Germinal center (tissue), 1 donor: ENCODE results near the gene COQ7.

Experiments
- DNase-seq: peaks from one replicate; pipeline ENCODE4 v3.0.0; 2012; ENCODE audit warnings: mixed read lengths, low spot score

Gene COQ7

GRCh38 chr16:19086322-19087199, 19.1 kb downstream of the COQ7 start:
- peak; percentile 80 for DNase-seq

GRCh38 chr16:19088341-19088916, 21.0 kb downstream of the COQ7 start:
- DNase-seq = no peak

- no peak for DNase-seq
These were observed 22.1 kb downstream of the COQ7 start for GRCh38 chr16:19089410-19089955.

- DNase-seq = no peak
These were observed 23.5 kb downstream of the COQ7 start for GRCh38 chr16:19090916-19091315.

GRCh38 chr16:19092653-19093410, 25.4 kb downstream of the COQ7 start:
- no peak for DNase-seq

GRCh38 chr16:19093631-19094541, 26.5 kb downstream of the COQ7 start:
- no peak for DNase-seq

GRCh38 chr16:19094542-19095365, 27.3 kb downstream of the COQ7 start:
- no peak for DNase-seq

GRCh38 chr16:19095654-19096053, 28.2 kb downstream of the COQ7 start:
- DNase-seq = no peak

- no peak for DNase-seq
These were observed 30.8 kb downstream of the COQ7 start for GRCh38 chr16:19098173-19098572.

- no peak for DNase-seq
These were observed 34.9 kb downstream of the COQ7 start for GRCh38 chr16:19102187-19102872.

GRCh38 chr16:19104607-19105006, 37.2 kb downstream of the COQ7 start:
- DNase-seq = no peak

GRCh38 chr16:19105131-19105530, 37.7 kb downstream of the COQ7 start:
- DNase-seq = no peak

GRCh38 chr16:19105891-19106624, 38.6 kb downstream of the COQ7 start:
- no peak for DNase-seq

GRCh38 chr16:19106625-19107020, 39.2 kb downstream of the COQ7 start:
- no peak for DNase-seq

- no peak for DNase-seq
These were observed 41.2 kb downstream of the COQ7 start for GRCh38 chr16:19108409-19109287.

GRCh38 chr16:19109288-19109664, 41.9 kb downstream of the COQ7 start:
- DNase-seq = no peak

- no peak for DNase-seq
These were observed 43.3 kb downstream of the COQ7 start for GRCh38 chr16:19110537-19111360.

GRCh38 chr16:19112099-19112407, 44.6 kb downstream of the COQ7 start:
- DNase-seq = no peak
